Islet of Langerhans (tissue), 1 donor: ENCODE results near the gene HOXA7.

Experiments used
- FAIRE-seq: peaks from one replicate; lab custom pipeline; 2011; peaks lifted over from hg19 to GRCh38; lab: Jason Lieb, UNC

Gene HOXA7

DNA sequence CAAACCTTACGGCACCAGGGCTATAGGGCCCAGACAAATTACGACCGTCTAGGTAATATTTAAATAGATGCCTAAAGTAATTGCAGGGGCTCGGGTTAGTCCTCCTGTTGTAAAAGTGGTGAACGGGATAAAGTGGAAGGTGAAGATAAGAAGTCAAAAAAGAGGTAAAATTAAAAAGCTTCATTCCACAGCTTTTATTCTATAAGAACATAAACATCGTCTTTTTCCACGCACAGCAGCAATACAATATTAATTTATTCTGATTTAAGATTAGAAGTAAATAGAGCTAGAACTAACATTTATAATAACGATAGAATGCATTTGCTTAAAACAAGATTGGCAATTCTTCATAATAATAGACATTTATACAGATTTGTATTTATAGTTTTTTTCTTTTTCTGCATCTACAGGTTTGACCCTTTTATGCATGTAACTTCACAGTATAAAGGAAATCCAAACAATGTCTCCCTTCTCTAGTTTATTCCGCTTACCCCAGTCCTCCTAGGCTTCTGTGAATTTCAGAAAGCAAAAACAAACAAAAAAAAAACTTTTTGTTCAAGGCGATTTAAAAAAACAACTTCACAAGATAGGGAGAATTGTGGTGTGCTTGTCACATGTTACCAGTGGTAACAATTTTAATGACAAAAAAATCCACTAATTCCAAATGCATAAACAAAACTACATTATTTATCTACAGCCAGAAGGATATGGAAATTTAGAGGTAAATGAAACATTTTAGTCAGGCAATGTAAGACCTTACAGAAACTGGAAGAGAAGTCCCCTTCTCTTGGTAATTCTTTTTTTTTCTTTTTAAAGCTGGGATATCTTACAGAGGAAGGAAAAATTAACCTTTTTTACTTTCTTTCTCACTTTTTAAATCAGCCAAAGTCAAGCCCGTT is 14.2 kb upstream of the HOXA7 start:
- no peak for FAIRE-seq

GRCh38 chr7:27169658-27170425 is 13.4 kb upstream of the HOXA7 start:
- no peak for FAIRE-seq

DNA sequence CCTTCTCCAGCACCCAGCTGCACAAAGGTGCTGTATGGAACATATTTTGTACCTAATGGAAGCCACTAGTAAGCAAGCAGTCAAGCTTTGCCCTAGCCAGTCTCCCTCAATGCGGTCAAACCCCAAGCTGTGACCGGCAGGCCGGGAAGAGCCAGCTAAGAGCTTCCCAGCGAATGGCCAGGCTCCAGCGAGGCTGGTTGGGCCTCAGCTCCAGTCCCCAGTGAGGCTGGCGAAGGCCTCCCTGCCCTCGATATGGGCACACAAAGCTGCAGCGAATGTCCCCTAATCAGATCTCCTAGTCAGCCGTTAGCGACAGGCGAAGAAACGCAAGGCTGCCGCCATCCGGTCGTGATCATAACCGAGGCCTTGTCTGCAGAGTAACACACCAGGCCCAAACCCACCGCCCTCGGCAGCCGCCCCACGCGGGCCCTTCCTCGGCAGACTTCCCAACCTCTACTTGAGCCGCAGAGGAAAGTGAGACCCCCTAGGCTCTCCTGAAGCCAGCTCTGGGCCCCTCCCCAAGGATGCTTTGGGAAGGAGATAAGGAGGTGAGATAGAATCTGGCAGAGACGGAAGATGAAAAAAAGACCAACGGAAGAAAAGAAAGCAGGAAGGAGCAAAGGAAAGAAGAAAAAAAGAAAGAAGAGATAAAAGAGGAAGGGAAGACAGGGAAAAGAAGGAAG is 11.9 kb upstream of the HOXA7 start:
- FAIRE-seq = no peak

DNA sequence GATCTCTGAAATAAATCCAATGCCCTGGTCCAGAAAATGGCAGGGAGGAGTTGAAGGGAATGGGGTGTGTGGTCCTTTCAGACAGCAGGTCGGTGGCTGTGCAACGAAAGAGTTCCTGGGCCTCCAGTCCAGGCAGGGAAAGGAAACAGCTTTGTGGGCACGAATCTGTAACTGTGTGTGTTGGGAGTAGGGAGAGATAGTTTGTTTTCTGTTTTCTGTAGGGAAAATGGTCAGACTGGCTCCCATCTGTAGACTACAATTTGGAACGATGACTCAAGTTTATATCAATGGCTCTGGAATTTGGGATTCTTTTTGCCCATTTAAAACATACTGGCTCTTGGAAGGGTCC is 11.4 kb upstream of the HOXA7 start:
- no peak for FAIRE-seq

DNA sequence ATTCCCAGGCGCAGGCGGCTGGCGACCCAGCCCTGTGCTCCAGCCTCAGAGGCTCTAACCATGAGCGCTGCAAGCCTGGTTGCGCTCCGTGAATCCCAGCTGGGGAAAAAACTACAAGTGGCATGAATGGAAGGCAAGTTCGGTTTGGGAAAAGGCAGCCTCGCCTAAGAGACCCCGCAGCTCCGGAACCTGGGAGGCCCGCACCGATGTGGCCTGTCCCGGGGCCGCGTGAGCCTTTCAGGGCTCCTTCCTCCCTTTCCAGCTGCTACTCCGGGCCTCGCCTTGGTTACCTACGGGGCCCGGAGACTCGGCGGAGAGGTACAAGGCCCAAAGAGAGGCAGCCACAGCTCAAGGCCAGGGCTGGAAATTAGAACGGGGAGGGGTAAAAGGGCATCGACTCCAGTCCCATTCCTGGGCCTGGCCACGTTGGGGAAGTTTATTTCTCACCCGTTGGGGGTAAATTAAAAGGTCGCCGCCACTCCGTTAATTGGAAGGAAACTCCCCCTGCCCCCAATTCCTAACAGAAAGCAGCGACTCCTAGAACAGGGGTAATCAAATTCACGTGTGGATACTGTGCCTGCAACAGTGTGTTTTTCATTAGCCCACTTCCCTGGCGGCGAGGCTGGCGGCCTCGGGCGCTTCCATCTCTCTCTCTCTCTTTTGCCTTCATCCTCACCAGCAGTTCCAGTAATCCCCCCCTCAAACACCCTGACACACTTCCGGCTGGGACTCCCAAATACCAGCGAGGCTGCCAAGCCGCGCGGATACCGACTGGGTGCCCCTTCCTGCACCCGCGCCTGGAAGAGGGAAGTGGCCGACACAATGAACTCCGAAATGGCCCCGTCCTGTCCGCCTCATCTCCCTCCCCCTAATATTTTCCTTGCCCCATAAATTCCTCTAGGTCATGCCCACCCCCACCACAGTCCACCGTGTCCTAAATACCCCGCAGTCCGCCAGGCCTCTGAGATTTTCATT is 10.3 kb upstream of the HOXA7 start:
- no peak for FAIRE-seq

DNA sequence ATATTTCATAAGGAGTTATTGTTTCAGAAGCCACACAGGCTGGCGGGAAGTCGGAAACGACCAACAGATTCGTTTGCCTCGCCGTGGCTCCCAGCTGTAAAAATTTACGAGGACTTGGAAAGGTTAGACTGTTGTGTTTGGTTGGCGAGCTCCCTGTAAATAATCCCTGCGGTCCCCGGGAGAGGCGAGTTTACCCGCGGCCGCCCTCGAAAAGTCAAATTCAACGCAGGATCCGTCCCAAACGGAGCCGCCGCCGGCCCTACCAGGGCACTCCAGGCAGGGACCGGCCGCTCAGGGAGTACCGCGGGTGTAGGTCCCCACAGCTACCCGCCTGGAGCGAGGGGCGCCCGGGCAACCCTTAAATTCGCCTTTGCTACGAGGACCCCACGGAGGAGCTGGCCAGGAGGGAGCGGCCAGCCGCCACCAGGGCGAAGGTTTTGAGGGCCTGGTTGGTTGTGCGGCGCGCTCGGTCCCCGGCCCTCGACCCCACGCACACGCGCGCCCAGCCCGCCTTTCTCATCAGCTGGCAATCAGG is 9.6 kb upstream of the HOXA7 start:
- FAIRE-seq = no peak

GRCh38 chr7:27165089-27165995 is 8.9 kb upstream of the HOXA7 start, which contains the start of gene HOXA9:
TSS of gene HOXA9 (minus strand) at chr7:27165537. CDS start at chr7:27165457, 80 bp downstream.
- FAIRE-seq = no peak

GRCh38 chr7:27164367-27165088 is 8.1 kb upstream of the HOXA7 start:
- no peak for FAIRE-seq

DNA sequence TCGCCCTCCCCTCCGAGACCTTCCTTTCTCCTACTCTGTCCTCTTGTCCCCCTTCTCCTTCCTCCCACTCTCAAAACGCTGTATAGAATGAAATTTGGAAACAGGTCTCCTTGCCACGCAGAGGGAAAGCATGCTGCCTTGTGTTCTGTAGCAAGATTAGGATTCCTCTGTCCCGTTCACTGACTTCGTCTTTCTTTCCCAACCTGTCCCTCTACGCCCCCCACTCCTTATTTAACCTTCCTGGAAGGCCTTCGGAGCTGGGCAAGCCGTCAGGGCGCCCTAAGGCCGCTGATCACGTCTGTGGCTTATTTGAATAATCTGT is 7.5 kb upstream of the HOXA7 start:
- FAIRE-seq = no peak

DNA sequence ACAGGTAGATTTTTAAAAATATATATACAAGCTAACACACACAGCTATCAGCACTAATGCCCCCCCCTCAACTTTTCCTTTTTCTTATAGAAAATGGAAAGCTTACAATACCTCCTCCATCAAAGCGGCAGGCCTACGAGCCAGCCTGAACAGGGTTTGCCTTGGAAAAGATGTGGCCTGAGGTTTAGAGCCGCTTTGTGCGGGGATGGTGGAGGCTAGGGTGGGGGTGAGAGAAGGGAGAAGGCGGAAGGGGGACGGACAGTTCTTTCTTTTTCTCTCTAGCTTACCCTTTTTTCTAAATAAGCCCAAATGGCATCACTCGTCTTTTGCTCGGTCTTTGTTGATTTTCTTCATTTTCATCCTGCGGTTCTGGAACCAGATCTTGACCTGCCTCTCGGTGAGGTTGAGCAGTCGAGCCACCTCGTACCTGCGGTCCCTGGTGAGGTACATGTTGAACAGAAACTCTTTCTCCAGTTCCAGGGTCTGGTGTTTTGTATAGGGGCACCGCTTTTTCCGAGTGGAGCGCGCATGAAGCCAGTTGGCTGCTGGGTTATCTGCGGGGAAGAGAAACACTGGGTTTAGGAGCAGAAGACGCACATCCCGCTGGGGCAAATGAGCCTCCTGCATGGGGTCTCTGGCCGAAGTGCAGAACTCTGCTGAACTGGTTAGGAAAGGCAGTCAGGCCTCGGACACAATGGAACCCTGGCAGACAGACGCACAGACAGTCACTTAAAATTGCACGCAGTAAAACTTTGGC is 7.0 kb upstream of the HOXA7 start:
- FAIRE-seq = no peak

GRCh38 chr7:27162561-27163287 is 6.2 kb upstream of the HOXA7 start:
- no peak for FAIRE-seq

DNA sequence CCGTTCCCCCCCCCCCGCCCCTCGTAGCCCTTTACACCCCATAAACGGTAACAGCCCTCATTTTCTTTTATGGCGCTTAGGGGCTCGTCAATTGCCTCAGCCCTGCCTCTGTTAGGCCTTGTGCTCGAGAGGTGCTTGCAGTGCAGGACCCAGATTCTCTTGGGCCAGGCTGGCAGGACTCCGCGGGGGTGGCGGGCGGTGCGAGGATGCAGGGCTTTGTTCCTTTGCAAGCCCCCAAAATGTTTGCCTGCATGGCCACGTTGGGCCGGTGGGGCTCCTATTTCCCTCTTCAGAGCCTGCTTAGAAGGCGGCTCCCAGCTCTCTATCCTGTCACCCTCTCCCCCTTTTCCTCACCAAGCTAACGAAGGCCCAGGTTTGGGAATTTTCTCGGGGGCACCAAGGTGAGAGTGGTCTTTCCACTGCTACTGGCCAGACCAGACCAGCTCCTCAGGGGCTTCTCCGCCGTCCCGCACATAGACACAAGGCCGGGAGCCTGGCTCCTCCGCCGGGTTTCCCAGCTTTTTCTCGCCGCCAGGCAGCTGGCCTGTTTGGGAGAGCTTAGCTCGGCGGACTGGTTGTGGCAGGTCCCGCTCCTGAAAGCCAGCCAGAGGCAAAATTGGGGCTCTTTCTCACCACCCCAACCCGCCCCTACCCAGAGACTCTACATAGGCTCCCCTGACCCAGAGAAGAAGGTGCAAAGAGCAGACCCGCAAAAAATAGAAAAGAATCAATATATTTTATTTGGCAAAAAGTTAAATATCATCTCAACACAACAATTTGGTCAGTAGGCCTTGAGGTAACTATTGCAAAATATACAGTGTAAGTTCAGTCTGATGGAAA is 5.5 kb upstream of the HOXA7 start:
- FAIRE-seq = no peak

GRCh38 chr7:27161214-27161720 is 4.8 kb upstream of the HOXA7 start:
- no peak for FAIRE-seq

- no peak for FAIRE-seq
Observed at GRCh38 chr7:27160546-27161213, 4.2 kb upstream of the HOXA7 start.

DNA sequence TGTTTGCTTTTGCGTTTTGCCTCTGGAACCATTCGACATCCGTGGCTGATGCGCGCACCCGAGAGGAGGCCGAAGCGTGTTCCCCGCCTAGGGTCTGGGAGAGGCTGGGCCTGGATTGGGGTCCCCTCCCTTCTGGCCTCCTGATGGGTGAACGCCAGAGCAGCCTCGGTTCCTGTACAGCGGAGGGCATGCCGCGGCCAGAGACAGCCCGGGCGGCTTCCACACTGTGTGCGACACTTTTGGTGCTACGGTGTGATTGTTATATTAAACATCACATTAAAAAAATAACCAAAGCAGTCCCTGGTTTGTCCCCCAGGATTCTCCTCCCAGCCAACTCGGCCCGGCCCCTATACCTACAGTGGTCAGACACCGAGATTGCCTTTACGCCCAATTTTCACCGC is 3.7 kb upstream of the HOXA7 start:
- no peak for FAIRE-seq

DNA sequence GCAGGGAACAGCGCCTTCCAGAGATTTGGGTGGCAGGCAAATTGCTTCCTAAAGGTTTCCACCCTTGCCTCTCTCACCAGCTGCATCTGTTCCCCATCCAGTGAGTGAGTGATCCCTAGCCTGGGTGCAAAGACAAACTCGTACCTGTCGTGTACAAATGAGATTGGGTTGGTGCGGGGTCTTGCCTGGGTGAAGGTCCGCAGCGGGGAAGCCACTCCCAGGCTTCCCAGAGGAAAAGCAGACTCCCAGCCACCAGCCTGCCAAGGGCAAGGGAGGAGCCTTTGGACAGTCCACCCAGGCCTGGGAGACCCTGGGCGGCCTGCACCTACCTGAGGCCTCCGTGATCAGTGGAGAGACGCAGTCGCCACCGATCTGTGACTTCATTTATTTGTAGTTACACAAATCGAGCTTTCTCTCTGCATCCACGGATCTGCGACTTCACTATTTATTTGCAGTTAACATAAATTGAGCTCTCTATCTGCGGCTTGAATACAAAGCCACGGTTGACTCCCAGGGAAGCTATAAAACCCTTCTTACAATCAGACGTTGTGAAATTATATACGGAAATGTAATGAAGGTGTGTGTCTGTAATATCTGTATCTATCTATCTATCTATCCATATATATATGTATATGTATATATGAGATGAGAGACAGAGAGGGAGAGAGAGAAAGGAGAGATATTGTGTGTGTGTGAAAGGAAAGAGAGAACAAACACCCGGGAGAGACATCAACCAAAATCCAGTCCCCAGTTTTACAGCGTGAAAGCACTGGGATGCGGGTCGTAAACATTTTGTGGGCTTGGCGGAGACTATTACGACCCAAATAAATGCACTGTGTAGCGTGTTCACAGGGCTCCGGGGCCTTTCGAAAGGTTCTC is 3.0 kb upstream of the HOXA7 start:
- no peak for FAIRE-seq
